Activated CD8-positive, alpha-beta T cell treated with anti-CD3 and anti-CD28 coated beads, Interleukin-2, amount 10 ng/mL, durations not matched to agents 7 days and 5 days (primary cell): ENCODE measurements around the gene IFI27L1. TPM values are rescaled to one million over a fixed set of nuclear protein-coding genes. Genes with fewer than 3 reads are reported as not detected.

Experiments used
- ATAC-seq: fragments of 150-1000 bp; cut with Tn5 transposase; one replicate; pipeline ENCODE4 v1.10.0; 2021; ENCODE audit warnings: moderate library complexity
- CTCF ChIA-PET: fragments of 350-600 bp; sonication (Branson Sonifier 250); formaldehyde crosslinking; loops from one replicate; lab custom pipeline; 2021; ENCODE audit warnings: antibody characterized with exemption; lab: Charles Lee
- POLR2A ChIA-PET: fragments of 350-600 bp; sonication (Branson Sonifier 250); formaldehyde crosslinking; loops from one replicate; lab custom pipeline; 2021; ENCODE audit warnings: antibody characterized with exemption; lab: Charles Lee
- DNase-seq: peaks from one replicate; pipeline ENCODE4 v3.0.0-alpha.2; 2020
- H3K27ac Mint-ChIP-seq: one replicate; pipeline ENCODE4 v1.8.0; 2021; ENCODE audit warnings: mild to moderate bottlenecking, mixed read lengths
- H3K27me3 Mint-ChIP-seq: one replicate; pipeline ENCODE4 v1.8.0; 2021; ENCODE audit warnings: low read depth, mixed read lengths
- H3K36me3 Mint-ChIP-seq: one replicate; pipeline ENCODE4 v1.8.0; 2021; ENCODE audit warnings: low read depth, mixed read lengths
- H3K4me1 Mint-ChIP-seq: one replicate; pipeline ENCODE4 v1.8.0; 2021; ENCODE audit warnings: low read depth, mixed read lengths
- H3K4me3 Mint-ChIP-seq: one replicate; pipeline ENCODE4 v1.8.0; 2021; ENCODE audit warnings: mild to moderate bottlenecking, mixed read lengths
- H3K9me3 Mint-ChIP-seq: one replicate; pipeline ENCODE4 v1.8.0; 2022; ENCODE audit warnings: mixed read lengths; ENCODE audit not compliant: insufficient read depth
- total RNA-seq, 2 experiments: library from RNA; stranded (reverse); gene quantifications; one replicate each; pipeline ENCODE4 v1.2.3, GENCODE V29; 2021

Gene IFI27L1
- total RNA-seq, 2 experiments from 2014 or later, result 34.7 to 41.3 TPM

DNA sequence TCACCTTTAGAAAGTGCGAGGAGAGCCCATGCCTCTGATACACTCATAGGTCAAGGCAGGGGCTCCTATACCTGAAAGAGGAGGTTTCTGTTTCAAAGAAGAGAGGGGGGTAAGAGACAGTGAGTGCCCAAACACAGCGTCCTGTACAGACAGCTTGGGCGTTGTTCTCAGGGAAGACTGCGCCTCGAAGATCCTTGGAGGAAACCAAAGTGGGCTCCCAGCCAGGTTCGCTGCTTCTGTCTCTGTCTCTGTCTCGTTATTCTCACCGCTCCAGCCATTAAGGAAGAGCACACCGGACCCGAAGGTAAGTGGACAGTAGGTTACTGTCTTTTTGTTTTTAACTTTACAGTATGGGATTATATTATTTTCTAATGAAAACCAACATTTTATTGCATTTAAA lies 23.6 kb downstream of the IFI27L1 start:
- CTCF ChIA-PET, result interaction anchor here (1.7 to 2.3 kb wide), 2 partner anchors 32 to 165 kb away, joined by 6 read pairs; no protein-coding TSS in a partner anchor
- Mint-ChIP-seq H3K4me3 (no peak overlapping the region), H3K9me3 (no peaks in the 10 kb centered on the region), H3K27ac (no peak overlapping the region), H3K4me1 (peaks cover 3% of the 10 kb centered on the region), H3K36me3 (peaks cover 4% of the 10 kb centered on the region), H3K27me3 (no peaks in the 10 kb centered on the region)
- DNase-seq, result no peak
- POLR2A ChIA-PET, result no interaction called here
- no peak for ATAC-seq

DNA sequence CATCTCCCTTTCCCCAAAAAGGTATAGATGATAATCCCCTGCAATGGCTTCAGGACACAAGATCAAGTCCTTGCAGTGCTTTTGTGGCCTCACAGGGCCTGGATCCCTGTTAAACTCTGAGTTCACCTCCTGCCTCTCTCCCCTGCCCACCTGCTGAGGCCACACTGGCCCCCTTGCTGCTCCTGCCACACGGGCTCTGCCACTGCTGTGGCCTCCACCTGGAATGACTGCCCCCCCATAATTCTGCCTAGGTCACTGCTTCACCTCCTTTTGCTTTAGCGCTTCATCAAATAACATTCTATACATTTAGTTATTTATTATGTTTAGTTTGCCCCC lies 28.8 kb downstream of the IFI27L1 start:
- Mint-ChIP-seq H3K4me3 (no peak overlapping the region), H3K27ac (peak overlapping the region; percentile 64), H3K9me3 (no peaks in the 10 kb centered on the region), H3K4me1 (peaks cover 33% of the 10 kb centered on the region), H3K27me3 (no peaks in the 10 kb centered on the region), H3K36me3 (peaks cover 10% of the 10 kb centered on the region)
- ChIA-PET CTCF (no interaction called here), POLR2A (no interaction called here)
- DNase-seq (no peak), ATAC-seq (no peak)

DNA sequence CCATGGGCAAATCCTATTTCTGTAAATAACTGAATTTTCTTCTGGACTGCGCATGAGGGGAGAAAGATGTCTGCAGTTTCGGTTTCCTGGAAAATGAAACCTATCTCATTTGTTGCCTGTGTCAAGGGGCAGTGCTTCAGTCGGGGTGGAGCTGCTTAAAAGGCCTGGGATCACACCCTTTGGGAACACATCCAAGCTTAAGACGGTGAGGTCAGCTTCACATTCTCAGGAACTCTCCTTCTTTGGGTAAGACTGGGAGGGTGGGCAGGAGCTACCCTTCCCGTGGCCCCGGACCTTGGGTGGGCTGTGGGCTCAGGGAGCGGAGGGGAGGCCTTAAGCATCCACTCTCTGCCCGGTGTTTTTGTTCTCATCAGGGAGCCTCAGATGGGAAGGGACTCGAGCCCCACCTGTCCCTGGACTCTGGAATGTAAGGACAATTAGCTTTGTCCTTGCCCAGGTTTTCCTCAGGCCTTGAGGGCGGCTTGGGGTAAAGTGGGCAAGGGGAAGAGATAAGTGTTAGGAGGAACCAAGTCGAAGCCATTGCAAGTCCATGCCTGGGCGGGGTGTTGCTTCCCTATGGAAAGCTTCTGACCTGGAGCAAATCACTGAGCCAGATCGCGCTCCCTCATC lies 29.6 kb downstream of the IFI27L1 start, which contains the start of gene IFI27:
IFI27 (plus strand) TSS at position 185 of the 630 bp plus-strand sequence.
- H3K36me3 Mint-ChIP-seq, result peaks cover 10% of the 10 kb centered on the region
- peak within 1 kb of the TSS; percentile 64 for H3K27ac Mint-ChIP-seq
- H3K27me3 Mint-ChIP-seq, result no peaks in the 10 kb centered on the region
- POLR2A ChIA-PET, result no interaction called here
- DNase-seq, result no peak
- no peak for ATAC-seq
- CTCF ChIA-PET, result interaction anchor here (1.1 kb wide), 2 partner anchors 21 to 26 kb away, joined by 3 to 4 read pairs; no protein-coding TSS in a partner anchor
- no peaks in the 10 kb centered on the region for H3K9me3 Mint-ChIP-seq
- H3K4me1 Mint-ChIP-seq, result peaks cover 40% of the 10 kb centered on the region
- peak within 1 kb of the TSS; percentile 60 for H3K4me3 Mint-ChIP-seq

DNA sequence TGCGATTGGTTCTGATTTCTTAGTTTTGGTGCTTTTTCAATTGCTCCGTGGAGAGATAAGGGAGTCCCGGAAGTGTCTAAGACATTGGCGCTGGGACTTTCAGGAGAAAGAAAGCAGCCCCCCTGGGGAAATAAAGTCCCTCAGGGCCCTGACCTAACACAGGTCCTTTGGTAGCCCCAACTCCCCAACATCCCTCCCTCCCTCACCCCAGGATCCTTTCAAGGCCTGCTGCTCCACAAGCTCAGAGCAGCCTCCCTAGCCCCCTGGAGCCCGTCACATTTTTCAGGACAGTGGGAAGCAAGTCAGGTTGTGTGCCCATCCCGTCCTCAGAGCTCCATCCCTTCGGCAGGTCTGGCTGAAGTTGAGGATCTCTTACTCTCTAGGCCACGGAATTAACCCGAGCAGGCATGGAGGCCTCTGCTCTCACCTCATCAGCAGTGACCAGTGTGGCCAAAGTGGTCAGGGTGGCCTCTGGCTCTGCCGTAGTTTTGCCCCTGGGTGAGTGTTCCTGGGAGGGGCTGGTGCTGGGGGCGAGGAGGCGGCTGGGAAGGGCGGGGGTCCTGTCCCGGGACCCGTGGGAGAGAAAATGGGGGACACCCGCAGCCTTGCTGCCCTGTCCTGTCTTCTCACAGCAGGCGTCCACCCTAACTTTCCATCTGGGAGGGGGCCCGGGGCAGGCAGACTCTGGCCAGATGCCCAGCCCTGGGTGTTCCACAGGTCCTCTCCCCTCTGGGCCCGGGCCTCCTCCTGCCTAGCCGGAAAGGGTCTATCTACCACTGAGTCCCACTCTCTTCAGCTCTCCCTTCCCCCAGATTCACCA lies 30.4 kb downstream of the IFI27L1 start:
- POLR2A ChIA-PET, result no interaction called here
- no peaks in the 10 kb centered on the region for H3K9me3 Mint-ChIP-seq
- peak overlapping the region; percentile 60 for H3K4me3 Mint-ChIP-seq
- H3K4me1 Mint-ChIP-seq, result peaks cover 40% of the 10 kb centered on the region
- DNase-seq (no peak), ATAC-seq (no peak)
- H3K27ac Mint-ChIP-seq, result peak overlapping the region; percentile 17
- H3K36me3 Mint-ChIP-seq, result peaks cover 10% of the 10 kb centered on the region
- H3K27me3 Mint-ChIP-seq, result no peaks in the 10 kb centered on the region
- CTCF ChIA-PET, result interaction anchor here (1.1 to 4.4 kb wide), 3 partner anchors 20 to 25 kb away, joined by 3 to 18 read pairs (median 4); no protein-coding TSS in a partner anchor

DNA sequence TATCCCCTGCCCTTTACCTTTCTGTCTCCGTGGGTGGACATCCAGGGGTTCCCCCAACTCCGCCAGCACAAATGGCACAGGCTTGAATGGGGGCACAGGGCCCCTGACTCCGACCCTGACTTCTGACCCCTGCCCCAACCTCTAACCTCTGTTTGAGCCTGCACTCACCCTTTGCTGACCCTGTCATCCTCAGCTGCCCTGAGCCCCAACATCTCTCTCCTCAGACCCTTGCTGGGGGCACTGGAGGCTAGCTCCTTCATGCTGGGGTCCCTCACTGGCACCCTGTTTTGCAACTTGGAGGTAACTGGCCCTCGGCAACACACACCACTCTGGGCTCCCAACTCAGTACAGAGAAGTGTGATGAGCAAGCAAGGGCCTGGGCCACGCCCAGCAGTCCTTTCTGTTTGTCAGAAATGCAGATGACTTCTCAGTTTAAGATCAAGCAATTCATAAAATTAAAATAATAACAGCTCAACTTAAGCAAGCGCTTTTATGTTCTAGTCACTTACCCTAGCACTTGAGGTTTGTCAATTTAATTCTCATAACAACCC lies 31.5 kb downstream of the IFI27L1 start:
- peak overlapping the region; percentile 43 for H3K4me3 Mint-ChIP-seq
- CTCF ChIA-PET, result interaction anchor here (1.4 to 4.4 kb wide), 2 partner anchors 24 to 173 kb away, joined by 3 to 18 read pairs; no protein-coding TSS in a partner anchor

DNA sequence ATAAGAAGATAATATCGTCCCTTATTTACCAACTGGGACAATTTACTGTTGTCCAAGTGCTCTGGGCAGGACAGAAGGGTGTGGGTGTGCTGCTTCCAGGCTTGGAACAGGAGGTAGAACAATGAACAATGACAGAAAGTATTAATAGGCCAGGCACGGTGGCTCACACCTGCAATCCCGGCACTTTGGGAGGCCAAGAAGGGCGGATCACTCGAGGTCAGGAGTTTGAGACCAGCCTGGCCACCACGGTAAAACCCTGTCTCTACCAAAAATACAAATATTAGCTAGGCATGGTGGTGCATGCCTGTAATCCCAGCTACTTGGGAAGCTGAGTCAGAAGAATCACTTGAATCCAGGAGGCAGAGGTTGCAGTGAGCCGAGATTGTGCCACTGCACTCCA lies 32.0 kb downstream of the IFI27L1 start:
- H3K27me3 Mint-ChIP-seq, result no peaks in the 10 kb centered on the region
- no peak overlapping the region for H3K4me3 Mint-ChIP-seq
- H3K9me3 Mint-ChIP-seq, result no peaks in the 10 kb centered on the region
- no peak overlapping the region for H3K27ac Mint-ChIP-seq
- peaks cover 7% of the 10 kb centered on the region for H3K36me3 Mint-ChIP-seq
- no peak for DNase-seq
- POLR2A ChIA-PET, result no interaction called here
- no peak for ATAC-seq
- CTCF ChIA-PET, result interaction anchor here (1.4 to 4.4 kb wide), 2 partner anchors 24 to 174 kb away, joined by 3 to 18 read pairs; no protein-coding TSS in a partner anchor
- peaks cover 45% of the 10 kb centered on the region for H3K4me1 Mint-ChIP-seq

More for the DNA sequence above, 31.5 kb downstream of the IFI27L1 start:
- H3K9me3 Mint-ChIP-seq, result no peaks in the 10 kb centered on the region
- DNase-seq, result no peak
- no peaks in the 10 kb centered on the region for H3K27me3 Mint-ChIP-seq
- H3K36me3 Mint-ChIP-seq, result peaks cover 10% of the 10 kb centered on the region
- POLR2A ChIA-PET, result no interaction called here
- no peak overlapping the region for H3K27ac Mint-ChIP-seq
- ATAC-seq, result no peak
- peaks cover 40% of the 10 kb centered on the region for H3K4me1 Mint-ChIP-seq

DNA sequence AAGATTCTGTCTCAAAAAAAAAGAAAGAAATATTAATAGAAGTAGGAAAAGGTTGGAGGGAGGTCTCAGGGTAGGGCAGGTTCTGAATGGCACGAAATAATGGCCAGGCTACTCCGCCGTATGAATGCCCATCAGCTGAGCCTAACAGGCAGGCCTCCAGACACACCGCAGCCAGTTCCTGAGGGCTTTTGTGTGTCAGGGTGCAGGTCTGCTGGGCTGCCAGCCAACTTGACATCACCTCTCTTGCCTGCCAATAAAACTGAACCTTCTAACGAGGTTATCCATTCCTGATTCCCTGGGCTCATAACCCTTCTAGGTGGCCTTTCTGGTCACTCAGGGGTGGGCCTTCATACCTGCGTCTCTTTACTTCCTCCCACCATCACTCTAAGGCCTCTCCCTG lies 32.4 kb downstream of the IFI27L1 start:
- no peak for ATAC-seq
- Mint-ChIP-seq H3K4me1 (peaks cover 48% of the 10 kb centered on the region), H3K27ac (no peak overlapping the region), H3K36me3 (peaks cover 6% of the 10 kb centered on the region), H3K9me3 (no peaks in the 10 kb centered on the region), H3K4me3 (no peak overlapping the region), H3K27me3 (no peaks in the 10 kb centered on the region)
- CTCF ChIA-PET, result interaction anchor here (1.1 to 4.4 kb wide), 3 partner anchors 23 to 174 kb away, joined by 3 to 18 read pairs (median 4); no protein-coding TSS in a partner anchor
- no peak for DNase-seq
- POLR2A ChIA-PET, result no interaction called here

DNA sequence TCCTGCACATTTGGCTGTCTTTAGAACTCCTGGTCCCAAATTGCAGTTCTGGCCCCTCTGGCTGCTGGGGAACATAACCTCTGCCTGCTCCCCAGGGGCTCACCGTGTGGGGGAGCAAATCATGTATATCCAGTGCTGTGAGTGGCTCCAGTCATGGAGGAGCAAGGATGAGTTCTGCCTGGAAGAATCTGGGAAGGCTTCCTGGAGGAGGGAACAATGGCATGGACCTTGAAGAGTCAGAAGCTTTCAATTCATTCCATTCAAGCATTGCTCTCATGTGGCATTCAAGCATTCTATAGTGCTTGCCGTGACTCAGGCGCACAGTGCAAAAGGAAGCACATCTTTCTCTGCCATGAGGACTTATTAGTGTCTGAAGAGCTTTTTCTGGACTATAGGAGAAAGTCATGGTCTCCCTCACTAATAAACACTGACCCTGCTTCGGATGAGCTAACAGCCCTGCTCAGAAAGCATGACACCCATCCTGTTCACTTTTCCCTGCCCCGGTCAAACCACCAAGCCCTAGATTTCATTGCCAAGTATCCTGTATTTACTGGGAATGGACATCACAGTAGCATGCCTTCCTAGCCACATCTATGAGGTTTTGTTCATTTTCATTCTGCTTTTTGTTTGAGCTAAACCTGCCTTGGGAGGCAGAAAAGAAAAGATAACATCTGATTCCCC lies 32.9 kb downstream of the IFI27L1 start:
- CTCF ChIA-PET, result interaction anchor here (0.9 to 4.4 kb wide), 6 partner anchors 15 to 174 kb away, joined by 3 to 18 read pairs (median 4); partner anchors contain the start of gene IFI27L2
- POLR2A ChIA-PET, result no interaction called here
- H3K4me3 Mint-ChIP-seq, result no peak overlapping the region
- no peaks in the 10 kb centered on the region for H3K9me3 Mint-ChIP-seq
- DNase-seq, result no peak
- H3K4me1 Mint-ChIP-seq, result peaks cover 48% of the 10 kb centered on the region
- no peaks in the 10 kb centered on the region for H3K27me3 Mint-ChIP-seq
- H3K27ac Mint-ChIP-seq, result no peak overlapping the region
- H3K36me3 Mint-ChIP-seq, result peaks cover 6% of the 10 kb centered on the region
- ATAC-seq, result no peak

DNA sequence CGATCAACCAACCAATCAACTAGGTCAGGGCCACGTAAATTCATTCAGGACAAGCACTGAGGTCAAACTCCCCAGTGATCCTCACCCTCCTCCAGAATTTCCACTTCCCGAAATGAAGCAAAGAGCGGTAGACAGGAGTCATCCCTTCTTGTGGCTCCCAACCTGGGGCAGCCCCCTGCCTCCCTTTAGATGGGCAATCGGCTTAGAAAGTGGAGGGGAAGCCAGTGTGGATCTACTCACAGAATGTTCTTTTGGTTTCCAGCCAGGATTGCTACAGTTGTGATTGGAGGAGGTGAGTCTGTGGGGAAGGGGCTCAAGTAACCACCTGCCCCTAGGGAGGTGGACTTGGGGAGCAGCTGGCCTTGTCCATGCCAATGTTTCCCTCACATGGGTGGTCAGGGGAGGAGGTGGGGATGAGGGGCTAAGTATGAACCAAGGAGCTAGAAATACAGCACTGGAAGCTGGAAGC lies 33.5 kb downstream of the IFI27L1 start:
- Mint-ChIP-seq H3K4me1 (peaks cover 46% of the 10 kb centered on the region), H3K27ac (no peak overlapping the region), H3K36me3 (peaks cover 9% of the 10 kb centered on the region), H3K9me3 (peaks cover 3% of the 10 kb centered on the region), H3K4me3 (no peak overlapping the region), H3K27me3 (no peaks in the 10 kb centered on the region)
- ATAC-seq (no peak), DNase-seq (no peak)
- CTCF ChIA-PET, result interaction anchor here (0.9 to 4.4 kb wide), 7 partner anchors 15 to 175 kb away, joined by 3 to 18 read pairs (median 4); partner anchors contain the start of gene IFI27L2
- POLR2A ChIA-PET, result no interaction called here

DNA sequence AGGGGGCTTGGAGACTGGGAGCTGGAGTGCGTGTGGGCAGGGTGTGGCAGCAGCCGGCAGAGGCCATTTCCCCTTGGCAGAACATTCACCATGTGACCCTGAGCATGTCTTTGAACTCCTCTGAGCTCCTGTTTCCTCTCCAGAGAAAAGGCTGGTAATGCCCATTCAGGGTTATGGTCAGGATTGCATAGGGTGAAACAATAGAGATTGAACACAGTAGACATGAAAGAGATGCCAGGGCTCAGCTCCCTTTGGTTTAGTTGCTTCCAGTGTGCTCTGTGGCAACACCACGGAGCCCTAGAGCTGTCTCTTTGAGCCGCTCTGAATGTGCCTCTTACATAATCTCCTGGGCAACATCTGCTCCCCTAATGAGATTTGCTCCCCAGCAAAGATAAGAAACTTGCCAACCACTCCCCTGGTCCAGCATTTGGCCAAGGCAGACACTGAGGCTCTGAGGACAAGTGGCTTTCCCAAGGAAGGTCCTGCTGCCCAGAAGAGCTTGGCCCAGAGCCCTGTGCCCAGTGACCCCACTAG lies 34.0 kb downstream of the IFI27L1 start:
- H3K9me3 Mint-ChIP-seq, result peaks cover 6% of the 10 kb centered on the region
- H3K36me3 Mint-ChIP-seq, result peaks cover 11% of the 10 kb centered on the region
- no peak overlapping the region for H3K4me3 Mint-ChIP-seq
- H3K27me3 Mint-ChIP-seq, result no peaks in the 10 kb centered on the region
- CTCF ChIA-PET, result interaction anchor here (0.9 to 4.4 kb wide), 6 partner anchors 14 to 175 kb away, joined by 3 to 18 read pairs (median 4); partner anchors contain the start of gene IFI27L2
- POLR2A ChIA-PET, result no interaction called here
- no peak for ATAC-seq
- no peak for DNase-seq
- H3K4me1 Mint-ChIP-seq, result peaks cover 41% of the 10 kb centered on the region
- H3K27ac Mint-ChIP-seq, result peak overlapping the region; percentile 18

DNA sequence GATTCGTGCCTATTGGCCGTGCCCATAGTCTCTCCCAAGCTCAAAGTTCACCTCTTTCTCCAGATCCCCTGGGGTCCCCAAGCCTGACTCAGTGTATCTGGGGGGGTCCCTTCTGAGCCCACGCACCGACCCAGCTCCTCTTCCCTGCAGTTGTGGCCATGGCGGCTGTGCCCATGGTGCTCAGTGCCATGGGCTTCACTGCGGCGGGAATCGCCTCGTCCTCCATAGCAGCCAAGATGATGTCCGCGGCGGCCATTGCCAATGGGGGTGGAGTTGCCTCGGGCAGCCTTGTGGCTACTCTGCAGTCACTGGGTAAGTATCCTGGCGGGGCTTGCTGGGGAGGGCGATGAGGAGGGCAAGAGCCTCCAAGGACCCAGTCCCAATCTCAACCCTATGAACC lies 34.5 kb downstream of the IFI27L1 start:
- Mint-ChIP-seq H3K27me3 (peaks cover 3% of the 10 kb centered on the region), H3K27ac (peak overlapping the region; percentile 18), H3K9me3 (peaks cover 6% of the 10 kb centered on the region), H3K4me3 (no peak overlapping the region), H3K4me1 (peaks cover 38% of the 10 kb centered on the region), H3K36me3 (peaks cover 11% of the 10 kb centered on the region)
- ChIA-PET CTCF (interaction anchor here (1.0 to 4.4 kb wide), 5 partner anchors 16 to 176 kb away, joined by 3 to 18 read pairs (median 4); no protein-coding TSS in a partner anchor), POLR2A (no interaction called here)
- DNase-seq (no peak), ATAC-seq (no peak)
